Sigmoid colon (tissue), 7 donors: ENCODE data around the gene HSD17B12. TPM values are rescaled to one million over a fixed set of nuclear protein-coding genes. Genes with fewer than 3 reads are reported as not detected.

ENCODE experiments used
- DNase-seq: peaks from one replicate; pipeline ENCODE4 v3.0.0-alpha.2; 2019
- H3K27ac ChIP-seq, 4 donors: fragments of 200-600 bp; sonication (generic); one replicate each; pipeline ENCODE4 v1.5.1; 2016 to 2019; ENCODE audit warnings: mild to moderate bottlenecking in 1 of 4
- H3K27me3 ChIP-seq, 3 donors: fragments of 200-600 bp; sonication (generic); one replicate each; pipeline ENCODE4 v1.5.1; 2019; ENCODE audit warnings: mild to moderate bottlenecking in 1 of 3
- H3K36me3 ChIP-seq, 4 donors: fragments of 200-600 bp; sonication (generic); one replicate each; pipeline ENCODE4 v1.5.1; 2016 to 2019
- H3K4me1 ChIP-seq, 4 donors: fragments of 200-600 bp; sonication (generic); one replicate each; pipeline ENCODE4 v1.5.1; 2017 to 2019
- H3K4me3 ChIP-seq, 4 donors: fragments of 200-600 bp; sonication (generic); one replicate each; pipeline ENCODE4 v1.5.1; 2017 to 2019; ENCODE audit warnings: mild to moderate bottlenecking in 2 of 4, moderate library complexity in 1 of 4
- H3K9me3 ChIP-seq, 4 donors: fragments of 200-600 bp in 3 of 4; sonication (generic) in 3 of 4; one replicate each; pipeline versions ENCODE4 v1.5.1 to v1.6.1; 2013 to 2019
- CTCF ChIP-seq, 4 experiments: fragments of 450-650 bp in 3 of 4; fragments of 200-600 bp in 1 of 4; IDR thresholded peaks; one replicate each; pipeline ENCODE4 v1.5.1; 2016 to 2019; ENCODE audit warnings: antibody characterized with exemption in 4 of 4, mild to moderate bottlenecking in 3 of 4, moderate library complexity in 2 of 4
- EP300 ChIP-seq, 4 donors: sonication (generic); formaldehyde crosslinking; IDR thresholded peaks; one replicate each; pipeline ENCODE4 v1.6.1; 2017; ENCODE audit warnings: antibody characterized with exemption in 4 of 4
- POLR2A ChIP-seq, 2 donors: fragments of 450-650 bp; IDR thresholded peaks; one replicate each; pipeline ENCODE4 v1.6.1; 2016; ENCODE audit warnings: antibody characterized with exemption in 2 of 2, mild to moderate bottlenecking in 2 of 2, moderate library complexity in 2 of 2
- POLR2AphosphoS5 ChIP-seq, 4 donors: sonication (generic); formaldehyde crosslinking; IDR thresholded peaks; one replicate each; pipeline ENCODE4 v1.6.1; 2017; ENCODE audit warnings: antibody characterized with exemption in 4 of 4
- WGBS, 2 donors: extraction: QIAGEN DNeasy Blood & Tissue Kit; methylation state at CpG; one replicate each; pipeline ENCODE4 v1.1.7; 2013; 5-methylcytosine and 5-hydroxymethylcytosine counted together
- intact Hi-C: fragments of 100-400 bp; cut with DNase I; formaldehyde crosslinking; loops from one replicate; pipeline ENCODE4 v1.15.1; 2023
- polyA plus RNA-seq, 3 donors: library from polyadenylated mRNA; stranded (reverse); fragments of 200-250 nt; gene quantifications; one replicate each; pipeline ENCODE4 v1.2.3, GENCODE V29; 2013
- total RNA-seq, 4 donors: library from RNA; depleted of rRNA; stranded (reverse); fragments of >200 nt; gene quantifications; one replicate each; pipeline ENCODE4 v1.1.0, GENCODE V29; 2016
- donor health status: healthy with polysubstance abuse.
- donor health status: Bipolar disorder and iron deficiency.
- donor health status: healthy.

HSD17B12 gene
- total and polyA plus RNA-seq, 7 donors = 21.6 to 53.4 (median 34.9) TPM

GRCh38 chr11:43789700-43790443 lies 109.3 kb downstream of the HSD17B12 start:
- TF ChIP-seq EP300 (IDR thresholded peaks at IDR 0.05) = no peak
- intact Hi-C loops = no loop called here
- DNase-seq = no peak
- Histone ChIP-seq H3K27ac (no peak overlapping the region), H3K4me3 (no peak overlapping the region), H3K27me3 (no peaks in the 10 kb centered on the region), H3K9me3 (peaks cover 0 to 6% (median 0%) of the 10 kb centered on the region in 4 donors), H3K36me3 (no peaks in the 10 kb centered on the region), H3K4me1 (peaks cover 0 to 9% (median 0%) of the 10 kb centered on the region in 4 donors)
- 88 to 93% methylated on average over 5 of the region's 5 CpGs for WGBS, 2 donors

- Histone ChIP-seq H3K4me1 (peaks cover 0 to 9% (median 0%) of the 10 kb centered on the region in 4 donors), H3K27ac (no peak overlapping the region), H3K27me3 (no peaks in the 10 kb centered on the region), H3K4me3 (no peak overlapping the region), H3K36me3 (no peaks in the 10 kb centered on the region), H3K9me3 (peaks cover 0 to under 1% (median 0%) of the 10 kb centered on the region in 4 donors)
- TF ChIP-seq POLR2A (IDR thresholded peaks at IDR 0.05) = no peak
- no peak for TF ChIP-seq EP300 (IDR thresholded peaks at IDR 0.05)
- TF ChIP-seq POLR2AphosphoS5 (IDR thresholded peaks at IDR 0.05) = no peak
- no peak for TF ChIP-seq CTCF (IDR thresholded peaks at IDR 0.05)
- WGBS, 2 donors = 93 to 97% methylated on average over 4 of the region's 4 CpGs
- intact Hi-C loops = no loop called here
- no peak for DNase-seq
These were observed 109.9 kb downstream of the HSD17B12 start for GRCh38 chr11:43790444-43790794.

GRCh38 chr11:43797337-43797736 lies 116.8 kb downstream of the HSD17B12 start:
- 79 to 88% methylated on average over 2 of the region's 2 CpGs for WGBS, 2 donors
- intact Hi-C loops = no loop called here
- Histone ChIP-seq H3K9me3 (no peaks in the 10 kb centered on the region), H3K36me3 (peaks cover 0 to 5% (median 0%) of the 10 kb centered on the region in 4 donors), H3K4me3 (no peak overlapping the region), H3K27me3 (no peaks in the 10 kb centered on the region), H3K27ac (no peak overlapping the region), H3K4me1 (no peaks in the 10 kb centered on the region)
- no peak for DNase-seq
- TF ChIP-seq EP300 (IDR thresholded peaks at IDR 0.05) (no peak), POLR2AphosphoS5 (IDR thresholded peaks at IDR 0.05) (no peak), POLR2A (IDR thresholded peaks at IDR 0.05) (no peak), CTCF (IDR thresholded peaks at IDR 0.05) (no peak)

GRCh38 chr11:43797866-43798265 lies 117.3 kb downstream of the HSD17B12 start:
- no peak overlapping the region for H3K27ac ChIP-seq
- no peaks in the 10 kb centered on the region for H3K9me3 ChIP-seq
- TF ChIP-seq POLR2A (IDR thresholded peaks at IDR 0.05) = no peak
- TF ChIP-seq EP300 (IDR thresholded peaks at IDR 0.05) = no peak
- no peak for TF ChIP-seq POLR2AphosphoS5 (IDR thresholded peaks at IDR 0.05)
- TF ChIP-seq CTCF (IDR thresholded peaks at IDR 0.05) = no peak
- intact Hi-C loops = no loop called here
- DNase-seq = no peak
- H3K27me3 ChIP-seq = no peaks in the 10 kb centered on the region
- H3K4me3 ChIP-seq = no peak overlapping the region
- 26 to 73% methylated on average over 2 of the region's 2 CpGs for WGBS, 2 donors
- H3K36me3 ChIP-seq = peaks cover 0 to 5% (median 0%) of the 10 kb centered on the region in 4 donors
- H3K4me1 ChIP-seq = no peaks in the 10 kb centered on the region

DNA sequence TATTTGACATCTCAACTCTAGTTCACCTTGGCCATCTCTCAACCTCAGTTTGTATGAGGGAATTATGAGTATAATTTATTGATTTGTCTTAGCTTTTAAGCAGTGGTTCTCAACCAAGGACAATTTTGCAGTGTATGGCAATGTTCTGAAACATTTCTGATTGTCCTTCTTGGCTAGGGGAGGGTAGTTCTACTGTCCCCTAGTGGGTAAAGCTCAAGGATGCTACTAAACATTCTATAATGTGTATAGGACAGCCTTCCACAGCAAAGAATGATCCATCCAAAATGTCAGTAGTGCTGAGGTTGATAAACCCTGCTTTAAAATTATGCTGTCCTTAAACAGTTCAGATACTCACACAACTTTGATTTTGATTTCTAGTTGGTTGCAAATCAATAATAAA lies 122.0 kb downstream of the HSD17B12 start:
- TF ChIP-seq POLR2A (IDR thresholded peaks at IDR 0.05) (no peak), POLR2AphosphoS5 (IDR thresholded peaks at IDR 0.05) (no peak), EP300 (IDR thresholded peaks at IDR 0.05) (no peak), CTCF (IDR thresholded peaks at IDR 0.05) (no peak)
- peaks cover 0 to 10% (median 2%) of the 10 kb centered on the region in 4 donors for H3K36me3 ChIP-seq
- H3K9me3 ChIP-seq = no peaks in the 10 kb centered on the region
- intact Hi-C loops = no loop called here
- no peaks in the 10 kb centered on the region for H3K4me1 ChIP-seq
- no peaks in the 10 kb centered on the region for H3K27me3 ChIP-seq
- H3K4me3 ChIP-seq = no peak overlapping the region
- no peak overlapping the region for H3K27ac ChIP-seq
- DNase-seq = no peak
